K562 (cell line): ENCODE measurements around the gene TMEM95. TPM values are rescaled to one million over a fixed set of nuclear protein-coding genes. Genes with fewer than 3 reads are reported as not detected.

Experiments
- CC2D1A ChIP-seq: fragments of 450-650 bp; IDR thresholded peaks from 2 replicates; pipeline ENCODE4 v1.6.1; 2017; ENCODE audit warnings: mild to moderate bottlenecking
- CHCHD3 ChIP-seq: fragments of 250-450 bp; sonication (Bioruptor Pico); IDR thresholded peaks from 2 replicates; pipeline ENCODE4 v2.1.2; 2022; ENCODE audit warnings: mild to moderate bottlenecking
- EP400 ChIP-seq: fragments of 450-650 bp; IDR thresholded peaks from 2 replicates; pipeline ENCODE4 v1.6.1; 2017; ENCODE audit warnings: antibody characterized with exemption, mild to moderate bottlenecking, moderate library complexity
- MBD1 ChIP-seq: fragments of 250-450 bp; sonication (Bioruptor Pico); IDR thresholded peaks from 2 replicates; pipeline ENCODE4 v1.8.0; 2022; ENCODE audit warnings: inconsistent platforms
- NR2C1 ChIP-seq, 2 experiments: fragments of 450-650 bp; IDR thresholded peaks; 2 replicates each; pipeline ENCODE4 v1.6.1; 2017; ENCODE audit warnings: mild to moderate bottlenecking in 2 of 2, antibody characterized with exemption in 1 of 2, inconsistent platforms in 1 of 2, missing compliant biosample characterization in 1 of 2, missing genetic modification characterization in 1 of 2
- SAFB ChIP-seq: fragments of 200-400 bp; formaldehyde crosslinking; IDR thresholded peaks from 2 replicates; pipeline ENCODE4 v1.6.1; 2017; ENCODE audit warnings: low read depth, low read length, borderline replicate concordance
- SETDB1 ChIP-seq: IDR thresholded peaks from one replicate; pipeline ENCODE4 v1.6.1; 2012; ENCODE audit warnings: low read length, control low read depth, inconsistent platforms
- STAT6 ChIP-seq: sonication (generic); formaldehyde crosslinking; IDR thresholded peaks from 2 replicates; pipeline ENCODE4 v1.8.1; 2023; ENCODE audit warnings: mild to moderate bottlenecking, missing genetic modification reagents
- SUPT5H ChIP-seq: fragments of 450-650 bp; IDR thresholded peaks from 2 replicates; pipeline ENCODE4 v1.6.1; 2016
- TAF1 ChIP-seq: IDR thresholded peaks from 2 replicates; pipeline ENCODE4 v1.6.1; 2011; ENCODE audit warnings: mild to moderate bottlenecking, low read length, moderate library complexity; ENCODE audit not compliant: insufficient read depth, control insufficient read depth, severe bottlenecking; ENCODE audit errors: extremely low read depth
- TBL1XR1 ChIP-seq, 2 experiments: IDR thresholded peaks; 2 replicates each; pipeline ENCODE4 v1.6.1; 2012; ENCODE audit warnings: improper control_type of control experiment in 2 of 2, low read length in 2 of 2, mild to moderate bottlenecking in 1 of 2
- TGIF2 ChIP-seq: sonication (generic); formaldehyde crosslinking; IDR thresholded peaks from 2 replicates; pipeline ENCODE4 v1.8.1; 2022; ENCODE audit warnings: mild to moderate bottlenecking, missing genetic modification reagents, moderate library complexity
- YY1 ChIP-seq, 3 experiments: IDR thresholded peaks; 2 replicates each; pipeline ENCODE4 v1.6.1; 2011; ENCODE audit warnings: low read length in 2 of 3, mild to moderate bottlenecking in 2 of 3, moderate library complexity in 2 of 3, borderline replicate concordance in 1 of 3, control low read depth in 1 of 3, low read depth in 1 of 3; ENCODE audit not compliant: insufficient read depth in 3 of 3, insufficient replicate concordance in 2 of 3, control insufficient read depth in 1 of 3, insufficient read length in 1 of 3; ENCODE audit errors: extremely low read depth in 1 of 3
- ZNF316 ChIP-seq: fragments of 450-650 bp; IDR thresholded peaks from 2 replicates; pipeline ENCODE4 v1.6.1; 2016
- ZNF644 ChIP-seq: fragments of 200-800 bp; sonication (Bioruptor generic); IDR thresholded peaks from 2 replicates; pipeline ENCODE4 v1.6.1; 2016; ENCODE audit warnings: low read depth, missing genetic modification characterization, missing compliant biosample characterization
- ZNF696 ChIP-seq: fragments of 250-450 bp; sonication (Bioruptor Pico); conservative IDR thresholded peaks from 2 replicates; pipeline ENCODE4 v1.4.0; 2020; ENCODE audit warnings: mild to moderate bottlenecking, moderate library complexity
- polyA plus RNA-seq, 8 experiments: library from polyadenylated mRNA; depleted of rRNA in 4 of 8; stranded (reverse) in 5 of 8; unstranded in 3 of 8; fragments of >200 nt; fragmentation: Nextera tagmentation in 2 of 8; fragmentation: Illumina TruSeq in 1 of 8; extraction: Ambion mirVana in 2 of 8; extraction: Trizol in 1 of 8; gene quantifications; 2 replicates each; pipeline versions ENCODE4 v1.2.1 to v1.2.3, GENCODE V29; 2011 to 2014; ENCODE audit warnings: inconsistent platforms in 1 of 8, missing spikeins in 1 of 8
- total RNA-seq, 7 experiments: library from RNA; depleted of rRNA in 6 of 7; stranded (reverse); fragments of >200 nt in 6 of 7; fragmentation: Illumina TruSeq in 2 of 7; extraction: Trizol in 2 of 7; gene quantifications; 2 replicates each; pipeline versions ENCODE4 v1.2.1 to v1.2.3, GENCODE V29; 2011 to 2021; ENCODE audit warnings: low replicate concordance in 1 of 7
- TF ChIP-seq, protein P1 (sequence below), 2 experiments: IDR thresholded peaks; 2 replicates each; pipeline ENCODE4 v1.6.1; 2011; ENCODE audit warnings: borderline replicate concordance in 1 of 2, control low read depth in 1 of 2, low read depth in 1 of 2, low read length in 1 of 2, mild to moderate bottlenecking in 1 of 2, mixed read lengths in 1 of 2, moderate library complexity in 1 of 2; ENCODE audit not compliant: insufficient read depth in 1 of 2, insufficient read length in 1 of 2, poor library complexity in 1 of 2, severe bottlenecking in 1 of 2; ENCODE audit errors: extremely low read depth in 1 of 2
- TF ChIP-seq, protein P2 (sequence below), 2 experiments: IDR thresholded peaks; 2 replicates each; pipeline ENCODE4 v1.6.1; 2012; ENCODE audit warnings: improper control_type of control experiment in 2 of 2, low read depth in 2 of 2, low read length in 2 of 2, borderline replicate concordance in 1 of 2

Gene TMEM95
- total and polyA plus RNA-seq, 9 of the 15 experiments (the other 6 are each of a cell fraction or from before 2014, with no cell fraction given), result not detected

GRCh38 chr17:7394452-7395191 is 39.7 kb downstream of the TMEM95 start, which contains the start of gene PLSCR3 (continued):
- peak; percentile 42 for TF ChIP-seq TAF1
- peak in 1 of 3 experiments; percentile 4 for TF ChIP-seq YY1 (IDR thresholded peaks at IDR 0.05; ENCODE audit: borderline replicate concordance in 1 of 3, control insufficient read depth in 1 of 3, extremely low read depth in 1 of 3, insufficient read depth in 3 of 3, insufficient read length in 1 of 3, insufficient replicate concordance in 2 of 3, low read depth in 1 of 3, low read length in 2 of 3)
- no peak for TF ChIP-seq SETDB1
- no peak for TF ChIP-seq SAFB
- TF ChIP-seq, protein P1, sequence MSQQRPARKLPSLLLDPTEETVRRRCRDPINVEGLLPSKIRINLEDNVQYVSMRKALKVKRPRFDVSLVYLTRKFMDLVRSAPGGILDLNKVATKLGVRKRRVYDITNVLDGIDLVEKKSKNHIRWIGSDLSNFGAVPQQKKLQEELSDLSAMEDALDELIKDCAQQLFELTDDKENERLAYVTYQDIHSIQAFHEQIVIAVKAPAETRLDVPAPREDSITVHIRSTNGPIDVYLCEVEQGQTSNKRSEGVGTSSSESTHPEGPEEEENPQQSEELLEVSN (IDR thresholded peaks at IDR 0.05; ENCODE audit: borderline replicate concordance in 1 of 2, extremely low read depth in 1 of 2, insufficient read depth in 1 of 2, insufficient read length in 1 of 2, low read depth in 1 of 2, low read length in 1 of 2, poor library complexity in 1 of 2, severe bottlenecking in 1 of 2), result peak; percentile 74 to 82
- TF ChIP-seq CC2D1A, result no peak
- peak; percentile 76 for TF ChIP-seq EP400
- no peak for TF ChIP-seq TBL1XR1 (IDR thresholded peaks at IDR 0.05; ENCODE audit: low read length in 2 of 2)
- no peak for TF ChIP-seq ZNF644 (tag)
- TF ChIP-seq SUPT5H, result peak; percentile 54
- no peak for TF ChIP-seq STAT6 (CRISPR knock-in tag)
- TF ChIP-seq, protein P2, sequence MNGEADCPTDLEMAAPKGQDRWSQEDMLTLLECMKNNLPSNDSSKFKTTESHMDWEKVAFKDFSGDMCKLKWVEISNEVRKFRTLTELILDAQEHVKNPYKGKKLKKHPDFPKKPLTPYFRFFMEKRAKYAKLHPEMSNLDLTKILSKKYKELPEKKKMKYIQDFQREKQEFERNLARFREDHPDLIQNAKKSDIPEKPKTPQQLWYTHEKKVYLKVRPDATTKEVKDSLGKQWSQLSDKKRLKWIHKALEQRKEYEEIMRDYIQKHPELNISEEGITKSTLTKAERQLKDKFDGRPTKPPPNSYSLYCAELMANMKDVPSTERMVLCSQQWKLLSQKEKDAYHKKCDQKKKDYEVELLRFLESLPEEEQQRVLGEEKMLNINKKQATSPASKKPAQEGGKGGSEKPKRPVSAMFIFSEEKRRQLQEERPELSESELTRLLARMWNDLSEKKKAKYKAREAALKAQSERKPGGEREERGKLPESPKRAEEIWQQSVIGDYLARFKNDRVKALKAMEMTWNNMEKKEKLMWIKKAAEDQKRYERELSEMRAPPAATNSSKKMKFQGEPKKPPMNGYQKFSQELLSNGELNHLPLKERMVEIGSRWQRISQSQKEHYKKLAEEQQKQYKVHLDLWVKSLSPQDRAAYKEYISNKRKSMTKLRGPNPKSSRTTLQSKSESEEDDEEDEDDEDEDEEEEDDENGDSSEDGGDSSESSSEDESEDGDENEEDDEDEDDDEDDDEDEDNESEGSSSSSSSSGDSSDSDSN (IDR thresholded peaks at IDR 0.05; ENCODE audit: borderline replicate concordance in 1 of 2, low read depth in 2 of 2, low read length in 2 of 2), result peak in 1 of 2 experiments; percentile 57; a peak in 2 of 4 replicates
- TF ChIP-seq MBD1 (CRISPR knock-in tag), result no peak
- TF ChIP-seq ZNF696 (CRISPR knock-in tag), result no peak
- TF ChIP-seq TGIF2, result no peak
- TF ChIP-seq ZNF316, result peak; percentile 53; the same call in 1 of the 2 replicates
- TF ChIP-seq CHCHD3 (CRISPR knock-in tag), result no peak
- no peak for TF ChIP-seq NR2C1 (IDR thresholded peaks at IDR 0.05)
- TF ChIP-seq NR2C1 (tag; IDR thresholded peaks at IDR 0.05), result no peak
